ENCODE results near the gene AEBP1.

AEBP1 gene

GRCh38 chr7:44067064-44067951, 36.8 kb upstream of the AEBP1 start:
- DNase-seq (ENCODE audit: low read depth): no peak

GRCh38 chr7:44068054-44068453, 36.1 kb upstream of the AEBP1 start:
- no peak for DNase-seq (ENCODE audit: low read depth)

- no peak for DNase-seq (ENCODE audit: low read depth)
Observed at GRCh38 chr7:44071726-44072363, 32.3 kb upstream of the AEBP1 start.

- DNase-seq (ENCODE audit: low read depth): no peak
Observed at GRCh38 chr7:44072364-44073231, 31.5 kb upstream of the AEBP1 start.

GRCh38 chr7:44073664-44074348, 30.3 kb upstream of the AEBP1 start:
- no peak for DNase-seq (ENCODE audit: low read depth)

- no peak for DNase-seq (ENCODE audit: low read depth)
Observed at GRCh38 chr7:44074349-44074695, 29.8 kb upstream of the AEBP1 start.

GRCh38 chr7:44075296-44076075, 28.7 kb upstream of the AEBP1 start:
- no peak for DNase-seq (ENCODE audit: low read depth)

- DNase-seq (ENCODE audit: low read depth): no peak
Observed at GRCh38 chr7:44076101-44076895, 27.8 kb upstream of the AEBP1 start.

GRCh38 chr7:44077061-44077460, 27.1 kb upstream of the AEBP1 start:
- DNase-seq (ENCODE audit: low read depth): no peak

- no peak for DNase-seq (ENCODE audit: low read depth)
Observed at GRCh38 chr7:44077681-44078091, 26.5 kb upstream of the AEBP1 start.

- DNase-seq (ENCODE audit: low read depth): no peak
Observed at GRCh38 chr7:44078521-44078920, 25.6 kb upstream of the AEBP1 start.

- no peak for DNase-seq (ENCODE audit: low read depth)
Observed at GRCh38 chr7:44079331-44080021, 24.7 kb upstream of the AEBP1 start.

- no peak for DNase-seq (ENCODE audit: low read depth)
Observed at GRCh38 chr7:44080118-44080517, 24.0 kb upstream of the AEBP1 start.

GRCh38 chr7:44080686-44081265, 23.4 kb upstream of the AEBP1 start:
- no peak for DNase-seq (ENCODE audit: low read depth)

- no peak for DNase-seq (ENCODE audit: low read depth)
Observed at GRCh38 chr7:44081266-44081748, 22.8 kb upstream of the AEBP1 start.

GRCh38 chr7:44082541-44083207, 21.5 kb upstream of the AEBP1 start:
- peak; percentile 98 for DNase-seq (ENCODE audit: low read depth)

- DNase-seq (ENCODE audit: low read depth): no peak
Observed at GRCh38 chr7:44083796-44084195, 20.3 kb upstream of the AEBP1 start.

GRCh38 chr7:44084701-44085100, 19.4 kb upstream of the AEBP1 start:
- DNase-seq (ENCODE audit: low read depth): no peak

- DNase-seq (ENCODE audit: low read depth): no peak
Observed at GRCh38 chr7:44085546-44085945, 18.6 kb upstream of the AEBP1 start.

Data from activated T-helper 9 cell treated with anti-CD3 and anti-CD28 coated beads, Interleukin-2, amount 50 U/mL, for 16 hours (primary cell).